ENCODE results near the gene BMPR1B. TPM values are rescaled to one million over a fixed set of nuclear protein-coding genes. Genes with fewer than 3 reads are reported as not detected.

BMPR1B gene
- total RNA-seq, 2 experiments from 2014 or later, result not detected

GRCh38 chr4:94995684-94996394 lies 238.1 kb downstream of the BMPR1B start:
- no peaks in the 10 kb centered on the region for H3K36me3 Mint-ChIP-seq (ENCODE audit: low read depth)
- H3K4me3 Mint-ChIP-seq, result peak overlapping the region; percentile 17
- H3K27me3 Mint-ChIP-seq, result no peaks in the 10 kb centered on the region
- CTCF ChIA-PET, result no interaction called here
- no peak overlapping the region for H3K27ac Mint-ChIP-seq
- no peak for TF ChIP-seq CTCF (IDR thresholded peaks at IDR 0.05)
- H3K4me1 Mint-ChIP-seq (ENCODE audit: low read depth), result peaks cover 9% of the 10 kb centered on the region
- intact Hi-C loops (cut with micrococcal nuclease), result no loop called here
- DNase-seq (peak; percentile 6), ATAC-seq (peak; percentile 37)
- H3K9me3 Mint-ChIP-seq, result no peaks in the 10 kb centered on the region
- POLR2A ChIA-PET, result no interaction called here

- no peak overlapping the region for H3K4me3 Mint-ChIP-seq
- H3K27ac Mint-ChIP-seq, result no peak overlapping the region
- H3K27me3 Mint-ChIP-seq, result no peaks in the 10 kb centered on the region
- H3K9me3 Mint-ChIP-seq, result no peaks in the 10 kb centered on the region
- intact Hi-C loops (cut with micrococcal nuclease), result no loop called here
- no peak for ATAC-seq
- peaks cover 9% of the 10 kb centered on the region for H3K4me1 Mint-ChIP-seq (ENCODE audit: low read depth)
- TF ChIP-seq CTCF (IDR thresholded peaks at IDR 0.05), result no peak
- POLR2A ChIA-PET, result no interaction called here
- CTCF ChIA-PET, result no interaction called here
- no peaks in the 10 kb centered on the region for H3K36me3 Mint-ChIP-seq (ENCODE audit: low read depth)
- no peak for DNase-seq
These were observed 242.4 kb downstream of the BMPR1B start for GRCh38 chr4:95000076-95000648.

GRCh38 chr4:95004912-95005311 lies 247.2 kb downstream of the BMPR1B start:
- no peaks in the 10 kb centered on the region for H3K4me1 Mint-ChIP-seq (ENCODE audit: low read depth)
- no peaks in the 10 kb centered on the region for H3K36me3 Mint-ChIP-seq (ENCODE audit: low read depth)
- ATAC-seq (no peak), DNase-seq (no peak)
- ChIA-PET POLR2A (no interaction called here), CTCF (no interaction called here)
- no peak for TF ChIP-seq CTCF (IDR thresholded peaks at IDR 0.05)
- no peaks in the 10 kb centered on the region for H3K27me3 Mint-ChIP-seq
- intact Hi-C loops (cut with micrococcal nuclease), result no loop called here
- no peaks in the 10 kb centered on the region for H3K9me3 Mint-ChIP-seq
- H3K4me3 Mint-ChIP-seq, result no peak overlapping the region
- no peak overlapping the region for H3K27ac Mint-ChIP-seq

GRCh38 chr4:95007998-95008397 lies 250.2 kb downstream of the BMPR1B start:
- H3K4me1 Mint-ChIP-seq (ENCODE audit: low read depth), result no peaks in the 10 kb centered on the region
- intact Hi-C loops (cut with micrococcal nuclease), result no loop called here
- DNase-seq (no peak), ATAC-seq (no peak)
- CTCF ChIA-PET, result no interaction called here
- H3K4me3 Mint-ChIP-seq, result no peak overlapping the region
- TF ChIP-seq CTCF (IDR thresholded peaks at IDR 0.05), result no peak
- H3K36me3 Mint-ChIP-seq (ENCODE audit: low read depth), result no peaks in the 10 kb centered on the region
- H3K27me3 Mint-ChIP-seq, result no peaks in the 10 kb centered on the region
- POLR2A ChIA-PET, result no interaction called here
- H3K27ac Mint-ChIP-seq, result no peak overlapping the region
- no peaks in the 10 kb centered on the region for H3K9me3 Mint-ChIP-seq

GRCh38 chr4:95013236-95013635 lies 255.5 kb downstream of the BMPR1B start:
- H3K4me3 Mint-ChIP-seq, result no peak overlapping the region
- no peak for ATAC-seq
- no peak for TF ChIP-seq CTCF (IDR thresholded peaks at IDR 0.05)
- ChIA-PET POLR2A (no interaction called here), CTCF (no interaction called here)
- no peaks in the 10 kb centered on the region for H3K27me3 Mint-ChIP-seq
- H3K27ac Mint-ChIP-seq, result no peak overlapping the region
- H3K9me3 Mint-ChIP-seq, result no peaks in the 10 kb centered on the region
- H3K36me3 Mint-ChIP-seq (ENCODE audit: low read depth), result no peaks in the 10 kb centered on the region
- intact Hi-C loops (cut with micrococcal nuclease), result no loop called here
- no peaks in the 10 kb centered on the region for H3K4me1 Mint-ChIP-seq (ENCODE audit: low read depth)
- no peak for DNase-seq
